Tongue (tissue), 2 donors: ENCODE measurements around the gene SNHG17. TPM values are rescaled to one million over a fixed set of nuclear protein-coding genes. Genes with fewer than 3 reads are reported as not detected.
"Not testable (repeated sequence)": the region's sequence is repeated elsewhere in the genome, so short reads cannot be mapped to it uniquely, and the experiment has no call there.

Experiments used
- DNase-seq: peaks from one replicate; pipeline ENCODE4 v3.0.0-alpha.2; 2015
- total RNA-seq: library from RNA; depleted of rRNA; stranded (reverse); fragments of >200 nt; gene quantifications from one replicate; pipeline ENCODE4 v1.2.3, GENCODE V29; 2014

SNHG17 gene
- total RNA-seq, 1 donor from 2014 or later: 17.2 TPM

GRCh38 chr20:38420388-38421085 is 14.6 kb downstream of the SNHG17 start:
- no peak for DNase-seq

GRCh38 chr20:38418509-38419204 is 16.5 kb downstream of the SNHG17 start:
- DNase-seq: peak; percentile 68

GRCh38 chr20:38414769-38415450 is 20.2 kb downstream of the SNHG17 start:
- DNase-seq: no peak

- DNase-seq: no peak
Observed at GRCh38 chr20:38412877-38413577, 22.1 kb downstream of the SNHG17 start.

- not testable (repeated sequence) for DNase-seq
Observed at GRCh38 chr20:38407822-38408221, 27.3 kb downstream of the SNHG17 start.

- no peak for DNase-seq
Observed at GRCh38 chr20:38407321-38407720, 27.8 kb downstream of the SNHG17 start.

GRCh38 chr20:38406476-38406875 is 28.7 kb downstream of the SNHG17 start:
- DNase-seq: no peak

- no peak for DNase-seq
Observed at GRCh38 chr20:38405132-38405531, 30.0 kb downstream of the SNHG17 start.

GRCh38 chr20:38404016-38404415 is 31.1 kb downstream of the SNHG17 start:
- DNase-seq: no peak

GRCh38 chr20:38402816-38403215 is 32.3 kb downstream of the SNHG17 start:
- DNase-seq: no peak

GRCh38 chr20:38402089-38402488 is 33.0 kb downstream of the SNHG17 start:
- DNase-seq: no peak

- DNase-seq: not testable (repeated sequence)
Observed at GRCh38 chr20:38395751-38396395, 39.3 kb downstream of the SNHG17 start.

GRCh38 chr20:38395165-38395564 is 40.0 kb downstream of the SNHG17 start:
- no peak for DNase-seq

GRCh38 chr20:38393259-38393658 is 41.9 kb downstream of the SNHG17 start:
- no peak for DNase-seq

- no peak for DNase-seq
Observed at GRCh38 chr20:38392356-38392755, 42.8 kb downstream of the SNHG17 start.

- DNase-seq: no peak
Observed at GRCh38 chr20:38387953-38388352, 47.2 kb downstream of the SNHG17 start.

- no peak for DNase-seq
Observed at GRCh38 chr20:38386851-38387250, 48.3 kb downstream of the SNHG17 start.

GRCh38 chr20:38386004-38386403 is 49.1 kb downstream of the SNHG17 start:
- no peak for DNase-seq

GRCh38 chr20:38383147-38383546 is 52.0 kb downstream of the SNHG17 start:
- no peak for DNase-seq

- not testable (repeated sequence) for DNase-seq
Observed at GRCh38 chr20:38377838-38378237, 57.3 kb downstream of the SNHG17 start.

- DNase-seq: no peak
Observed at GRCh38 chr20:38377039-38377685, 58.0 kb downstream of the SNHG17 start.

GRCh38 chr20:38373898-38374297 is 61.2 kb downstream of the SNHG17 start:
- no peak for DNase-seq
